ENCODE measurements around the gene UTS2. TPM values are rescaled to one million over a fixed set of nuclear protein-coding genes. Genes with fewer than 3 reads are reported as not detected.

The UTS2 gene
- total RNA-seq, 1 donor from 2014 or later: not detected

DNA sequence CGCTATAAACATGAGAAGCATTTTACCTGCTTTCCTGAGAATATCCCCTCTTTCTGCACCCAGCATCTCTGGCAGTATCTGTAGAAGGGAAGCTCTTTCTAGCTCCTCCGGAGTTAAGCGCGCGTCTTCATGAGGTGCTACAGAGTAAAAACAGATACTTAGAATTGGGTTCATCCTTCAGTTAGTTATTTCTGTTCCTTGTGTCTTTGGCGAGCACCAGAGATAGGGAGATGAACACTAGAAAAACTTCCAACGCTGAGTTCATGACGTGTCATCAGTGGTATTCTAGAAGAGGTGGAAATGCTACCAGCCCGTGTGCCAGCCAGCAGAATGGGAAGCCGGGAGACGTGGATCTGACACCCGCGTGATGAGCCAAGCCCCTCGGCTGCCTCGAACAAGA, 2.1 kb downstream of the UTS2 start:
- no peak for DNase-seq (ENCODE audit: extremely low spot score, unreplicated experiment)
- TF ChIP-seq, protein P1, sequence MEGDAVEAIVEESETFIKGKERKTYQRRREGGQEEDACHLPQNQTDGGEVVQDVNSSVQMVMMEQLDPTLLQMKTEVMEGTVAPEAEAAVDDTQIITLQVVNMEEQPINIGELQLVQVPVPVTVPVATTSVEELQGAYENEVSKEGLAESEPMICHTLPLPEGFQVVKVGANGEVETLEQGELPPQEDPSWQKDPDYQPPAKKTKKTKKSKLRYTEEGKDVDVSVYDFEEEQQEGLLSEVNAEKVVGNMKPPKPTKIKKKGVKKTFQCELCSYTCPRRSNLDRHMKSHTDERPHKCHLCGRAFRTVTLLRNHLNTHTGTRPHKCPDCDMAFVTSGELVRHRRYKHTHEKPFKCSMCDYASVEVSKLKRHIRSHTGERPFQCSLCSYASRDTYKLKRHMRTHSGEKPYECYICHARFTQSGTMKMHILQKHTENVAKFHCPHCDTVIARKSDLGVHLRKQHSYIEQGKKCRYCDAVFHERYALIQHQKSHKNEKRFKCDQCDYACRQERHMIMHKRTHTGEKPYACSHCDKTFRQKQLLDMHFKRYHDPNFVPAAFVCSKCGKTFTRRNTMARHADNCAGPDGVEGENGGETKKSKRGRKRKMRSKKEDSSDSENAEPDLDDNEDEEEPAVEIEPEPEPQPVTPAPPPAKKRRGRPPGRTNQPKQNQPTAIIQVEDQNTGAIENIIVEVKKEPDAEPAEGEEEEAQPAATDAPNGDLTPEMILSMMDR (IDR thresholded peaks at IDR 0.05): no peak
- no peaks in the 10 kb centered on the region for H3K36me3 Mint-ChIP-seq (ENCODE audit: unreplicated experiment)
- peaks cover 4% of the 10 kb centered on the region for H3K4me1 Mint-ChIP-seq (ENCODE audit: unreplicated experiment)
- H3K4me3 Mint-ChIP-seq (ENCODE audit: unreplicated experiment): no peak overlapping the region
- H3K9me3 Mint-ChIP-seq (ENCODE audit: unreplicated experiment): no peaks in the 10 kb centered on the region
- H3K27ac Mint-ChIP-seq (ENCODE audit: unreplicated experiment): no peak overlapping the region
- peaks cover 17% of the 10 kb centered on the region for H3K27me3 Mint-ChIP-seq (ENCODE audit: unreplicated experiment)

DNA sequence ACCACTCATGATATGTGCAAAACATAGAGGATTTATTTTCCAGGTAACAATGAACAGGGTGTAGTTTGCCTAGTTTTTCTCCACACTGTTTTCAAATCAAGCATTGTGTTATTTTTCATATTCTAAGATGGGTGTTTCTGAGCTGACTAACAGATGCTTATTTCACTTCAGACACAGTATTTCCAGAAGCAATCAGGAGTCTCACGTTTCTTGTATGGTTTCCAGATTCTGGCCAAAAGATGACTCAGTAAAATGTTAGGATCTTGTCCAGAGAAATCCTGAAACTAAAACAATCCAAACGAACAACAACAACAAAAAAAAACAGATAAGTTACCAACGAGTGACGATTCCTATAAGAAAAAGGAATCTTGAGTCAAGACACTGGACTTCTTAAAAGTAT, 5.3 kb downstream of the UTS2 start:
- Mint-ChIP-seq H3K4me3 (ENCODE audit: unreplicated experiment) (no peak overlapping the region), H3K36me3 (ENCODE audit: unreplicated experiment) (peaks cover 2% of the 10 kb centered on the region), H3K9me3 (ENCODE audit: unreplicated experiment) (no peaks in the 10 kb centered on the region), H3K4me1 (ENCODE audit: unreplicated experiment) (peaks cover 4% of the 10 kb centered on the region), H3K27ac (ENCODE audit: unreplicated experiment) (peak overlapping the region; percentile 35), H3K27me3 (ENCODE audit: unreplicated experiment) (peaks cover 10% of the 10 kb centered on the region)
- no peak for DNase-seq (ENCODE audit: extremely low spot score, unreplicated experiment)
- TF ChIP-seq, protein P1 (IDR thresholded peaks at IDR 0.05): no peak

DNA sequence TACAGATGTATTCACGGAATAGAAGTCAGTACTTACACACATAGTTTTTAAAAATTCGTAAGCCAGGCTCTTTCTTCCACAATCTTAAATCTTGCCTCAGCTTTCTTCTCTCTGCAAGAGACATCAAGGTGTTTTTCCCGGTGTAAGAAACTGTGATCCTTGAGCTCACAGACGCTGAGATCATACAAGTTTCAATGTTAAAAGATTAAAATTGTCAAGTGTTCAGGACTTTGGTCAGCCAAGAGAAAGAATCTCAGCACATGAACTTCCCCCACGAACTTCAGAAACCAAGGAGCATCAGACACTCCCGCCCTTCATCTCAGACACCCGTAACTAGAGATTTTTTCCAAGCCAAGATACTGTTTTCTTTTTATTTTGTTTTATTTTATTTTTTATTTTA, 6.2 kb downstream of the UTS2 start:
- Mint-ChIP-seq H3K36me3 (ENCODE audit: unreplicated experiment) (peaks cover 2% of the 10 kb centered on the region), H3K4me3 (ENCODE audit: unreplicated experiment) (no peak overlapping the region), H3K9me3 (ENCODE audit: unreplicated experiment) (no peaks in the 10 kb centered on the region), H3K27me3 (ENCODE audit: unreplicated experiment) (peaks cover 9% of the 10 kb centered on the region), H3K4me1 (ENCODE audit: unreplicated experiment) (peaks cover 4% of the 10 kb centered on the region), H3K27ac (ENCODE audit: unreplicated experiment) (no peak overlapping the region)
- DNase-seq (ENCODE audit: extremely low spot score, unreplicated experiment): no peak
- TF ChIP-seq, protein P1 (IDR thresholded peaks at IDR 0.05): no peak

DNA sequence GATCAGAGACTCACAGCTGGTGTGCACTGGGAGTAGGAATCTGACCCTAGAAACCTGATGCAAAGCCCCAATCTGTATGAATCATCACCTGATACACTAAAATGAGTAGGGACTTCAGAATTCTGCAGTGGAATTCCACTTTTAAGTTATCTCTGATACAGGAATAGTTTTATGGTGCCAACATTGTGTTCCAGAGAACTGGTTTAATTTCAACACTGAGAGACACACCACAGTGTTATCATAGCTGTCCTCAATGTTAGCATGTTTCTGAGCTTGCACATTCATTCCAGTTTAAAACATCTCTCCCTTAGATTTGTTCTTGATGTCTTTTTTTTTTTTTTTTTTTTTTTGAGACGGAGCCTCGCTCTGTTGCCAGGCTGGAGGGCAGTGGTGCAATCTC, 7.1 kb downstream of the UTS2 start:
- no peak overlapping the region for H3K4me3 Mint-ChIP-seq (ENCODE audit: unreplicated experiment)
- no peak for DNase-seq (ENCODE audit: extremely low spot score, unreplicated experiment)
- H3K4me1 Mint-ChIP-seq (ENCODE audit: unreplicated experiment): peaks cover 4% of the 10 kb centered on the region
- peaks cover 6% of the 10 kb centered on the region for H3K36me3 Mint-ChIP-seq (ENCODE audit: unreplicated experiment)
- no peak overlapping the region for H3K27ac Mint-ChIP-seq (ENCODE audit: unreplicated experiment)
- H3K27me3 Mint-ChIP-seq (ENCODE audit: unreplicated experiment): peaks cover 1% of the 10 kb centered on the region
- H3K9me3 Mint-ChIP-seq (ENCODE audit: unreplicated experiment): no peaks in the 10 kb centered on the region
- TF ChIP-seq, protein P1 (IDR thresholded peaks at IDR 0.05): no peak

DNA sequence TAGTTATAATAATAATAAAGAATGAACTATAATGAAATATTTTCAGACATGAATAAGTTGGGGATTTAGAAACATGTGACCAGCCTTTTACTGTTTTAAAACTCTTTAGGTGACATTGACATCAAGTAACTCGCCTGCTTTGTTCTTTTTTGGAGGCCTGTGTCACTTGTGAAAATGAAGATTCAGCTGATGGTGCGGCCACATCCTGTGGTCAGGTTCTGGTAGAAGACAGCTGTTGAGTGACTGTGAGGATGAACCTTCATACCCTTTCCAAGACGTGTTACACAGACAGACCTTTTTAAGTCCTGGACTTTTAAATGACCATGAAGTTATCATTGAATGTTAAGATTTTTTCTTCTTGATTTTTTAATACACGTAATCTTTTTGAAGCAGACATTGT, 10.3 kb downstream of the UTS2 start:
- Mint-ChIP-seq H3K27me3 (ENCODE audit: unreplicated experiment) (no peaks in the 10 kb centered on the region), H3K4me1 (ENCODE audit: unreplicated experiment) (no peaks in the 10 kb centered on the region), H3K36me3 (ENCODE audit: unreplicated experiment) (peaks cover 31% of the 10 kb centered on the region), H3K27ac (ENCODE audit: unreplicated experiment) (no peak overlapping the region), H3K9me3 (ENCODE audit: unreplicated experiment) (peaks cover 16% of the 10 kb centered on the region), H3K4me3 (ENCODE audit: unreplicated experiment) (no peak overlapping the region)
- TF ChIP-seq, protein P1 (IDR thresholded peaks at IDR 0.05): no peak
- no peak for DNase-seq (ENCODE audit: extremely low spot score, unreplicated experiment)
